H9 (cell line): ENCODE results near the gene CCDC93. TPM values are rescaled to one million over a fixed set of nuclear protein-coding genes. Genes with fewer than 3 reads are reported as not detected.

Source experiments
- DNase-seq: peaks from one replicate; pipeline ENCODE4 v3.0.0-alpha.2; 2017
- H2AFZ ChIP-seq: one replicate; pipeline ENCODE4 v1.6.1; 2013; ENCODE audit warnings: mild to moderate bottlenecking, low read length, control low read depth, moderate library complexity
- H2AK5ac ChIP-seq: 2 replicates; pipeline ENCODE4 v1.6.1; 2013; ENCODE audit warnings: low read length, control low read depth, mixed read lengths; ENCODE audit not compliant: insufficient read length
- H2BK120ac ChIP-seq: one replicate; pipeline ENCODE4 v1.6.1; 2013; ENCODE audit warnings: low read depth, mild to moderate bottlenecking, low read length, control low read depth, inconsistent platforms; ENCODE audit not compliant: poor library complexity, severe bottlenecking
- H2BK12ac ChIP-seq: 2 replicates; pipeline ENCODE4 v1.6.1; 2013; ENCODE audit warnings: low read length, control low read depth, mixed read lengths, low read depth; ENCODE audit not compliant: insufficient read length
- H2BK15ac ChIP-seq: 2 replicates; pipeline ENCODE4 v1.6.1; 2013; ENCODE audit warnings: low read depth, low read length, control low read depth
- H2BK20ac ChIP-seq: one replicate; pipeline ENCODE4 v1.6.1; 2013; ENCODE audit warnings: low read depth, mild to moderate bottlenecking, low read length, control low read depth, inconsistent platforms; ENCODE audit not compliant: poor library complexity, severe bottlenecking
- H2BK5ac ChIP-seq: 2 replicates; pipeline ENCODE4 v1.6.1; 2013; ENCODE audit warnings: low read length, control low read depth, mixed read lengths; ENCODE audit not compliant: insufficient read length
- H3K14ac ChIP-seq: 2 replicates; pipeline ENCODE4 v1.6.1; 2013; ENCODE audit warnings: low read length, control low read depth; ENCODE audit not compliant: insufficient read depth
- H3K18ac ChIP-seq: 2 replicates; pipeline ENCODE4 v1.6.1; 2013; ENCODE audit warnings: low read depth, mild to moderate bottlenecking, mixed read lengths, low read length, control low read depth; ENCODE audit not compliant: insufficient read length
- H3K23ac ChIP-seq: 2 replicates; pipeline ENCODE4 v1.6.1; 2013; ENCODE audit warnings: low read length, control low read depth, mixed read lengths, low read depth; ENCODE audit not compliant: insufficient read length
- H3K23me2 ChIP-seq: 2 replicates; pipeline ENCODE4 v1.6.1; 2013; ENCODE audit warnings: low read depth, mild to moderate bottlenecking, mixed read lengths, low read length, control low read depth; ENCODE audit not compliant: insufficient read length, poor library complexity, severe bottlenecking
- H3K27ac ChIP-seq: 2 replicates; pipeline ENCODE4 v1.5.1; 2013; ENCODE audit warnings: low read length, control low read depth, mixed read lengths, low read depth; ENCODE audit not compliant: insufficient read length
- H3K27me3 ChIP-seq: 2 replicates; pipeline ENCODE4 v1.6.1; 2013; ENCODE audit warnings: low read length, control low read depth, inconsistent platforms; ENCODE audit not compliant: insufficient read depth
- H3K4ac ChIP-seq: 2 replicates; pipeline ENCODE4 v1.6.1; 2013; ENCODE audit warnings: low read depth, mild to moderate bottlenecking, control low read depth, inconsistent platforms, low read length, moderate library complexity
- H3K4me1 ChIP-seq: 2 replicates; pipeline ENCODE4 v1.6.1; 2013; ENCODE audit warnings: low read length, control low read depth, inconsistent platforms; ENCODE audit not compliant: insufficient read depth
- H3K4me2 ChIP-seq: 2 replicates; pipeline ENCODE4 v1.6.1; 2013; ENCODE audit warnings: low read length, control low read depth, mixed read lengths; ENCODE audit not compliant: insufficient read length, insufficient read depth
- H3K56ac ChIP-seq: 2 replicates; pipeline ENCODE4 v1.6.1; 2013; ENCODE audit warnings: low read depth, mild to moderate bottlenecking, mixed read lengths, low read length, control low read depth; ENCODE audit not compliant: insufficient read length
- H3K79me1 ChIP-seq: 2 replicates; pipeline ENCODE4 v1.6.1; 2013; ENCODE audit warnings: low read depth, mild to moderate bottlenecking, moderate library complexity, low read length, control low read depth, inconsistent platforms; ENCODE audit not compliant: insufficient read depth, poor library complexity, severe bottlenecking
- H3K79me2 ChIP-seq: 2 replicates; pipeline ENCODE4 v1.6.1; 2013; ENCODE audit warnings: low read length, control low read depth, inconsistent platforms; ENCODE audit not compliant: insufficient read depth
- H3K9ac ChIP-seq: 2 replicates; pipeline ENCODE4 v1.6.1; 2013; ENCODE audit warnings: low read length, control low read depth, mixed read lengths; ENCODE audit not compliant: insufficient read length; ENCODE audit errors: extremely low read depth
- H3K9me3 ChIP-seq: one replicate; pipeline ENCODE4 v1.6.1; 2013; ENCODE audit warnings: low read depth, low read length, inconsistent platforms; ENCODE audit not compliant: control insufficient read depth
- H3T11ph ChIP-seq: one replicate; pipeline ENCODE4 v1.6.1; 2013; ENCODE audit warnings: mild to moderate bottlenecking, low read length, control low read depth, inconsistent platforms
- H4K20me1 ChIP-seq: one replicate; pipeline ENCODE4 v1.6.1; 2013; ENCODE audit not compliant: control insufficient read depth, insufficient read length, insufficient read depth
- H4K5ac ChIP-seq: 2 replicates; pipeline ENCODE4 v1.6.1; 2013; ENCODE audit warnings: low read depth, mild to moderate bottlenecking, mixed read lengths, low read length, control low read depth; ENCODE audit not compliant: insufficient read length
- H4K8ac ChIP-seq: replicated peaks from 2 replicates; pipeline ENCODE4 v1.6.1; 2013; ENCODE audit warnings: low read length, control low read depth, mixed read lengths, low read depth; ENCODE audit not compliant: insufficient read length
- H4K91ac ChIP-seq: 2 replicates; pipeline ENCODE4 v1.6.1; 2013; ENCODE audit warnings: low read depth, mild to moderate bottlenecking, moderate library complexity, mixed read lengths, low read length, control low read depth; ENCODE audit not compliant: insufficient read length
- H3K27ac Mint-ChIP-seq, 3 experiments: 2 replicates in 2 of 3; 3 replicates in 1 of 3; pipeline ENCODE4 v1.8.0; 2020 to 2021; ENCODE audit warnings: mixed read lengths in 3 of 3, mild to moderate bottlenecking in 1 of 3, moderate library complexity in 1 of 3
- H3K27me3 Mint-ChIP-seq: 2 replicates; pipeline ENCODE4 v1.8.0; 2021; ENCODE audit warnings: low read depth, mild to moderate bottlenecking, moderate library complexity, mixed read lengths
- H3K36me3 Mint-ChIP-seq, 3 experiments: 2 replicates in 2 of 3; 3 replicates in 1 of 3; pipeline ENCODE4 v1.8.0; 2020 to 2021; ENCODE audit warnings: low read depth in 3 of 3, mixed read lengths in 3 of 3; ENCODE audit not compliant: insufficient read depth in 1 of 3
- H3K4me1 Mint-ChIP-seq, 2 experiments: 2 replicates each; pipeline ENCODE4 v1.8.0; 2020; ENCODE audit warnings: mixed read lengths in 2 of 2
- H3K4me3 Mint-ChIP-seq, 2 experiments: 2 replicates in 1 of 2; 3 replicates in 1 of 2; pipeline ENCODE4 v1.8.0; 2020 to 2021; ENCODE audit warnings: mild to moderate bottlenecking in 2 of 2, mixed read lengths in 2 of 2, moderate library complexity in 1 of 2
- H3K9me3 Mint-ChIP-seq, 2 experiments: 2 replicates in 1 of 2; 3 replicates in 1 of 2; pipeline ENCODE4 v1.8.0; 2020; ENCODE audit warnings: mild to moderate bottlenecking in 2 of 2, mixed read lengths in 2 of 2, moderate library complexity in 1 of 2
- CTCF ChIP-seq: fragments of 200-600 bp; sonication (generic); conservative IDR thresholded peaks from 3 replicates; pipeline ENCODE4 v1.8.0; 2021; ENCODE audit warnings: antibody characterized with exemption, mild to moderate bottlenecking
- WGBS: extraction: QIAGEN DNeasy Blood & Tissue Kit; methylation state at CpG from one replicate; pipeline ENCODE4 v1.1.7; 2013; ENCODE audit warnings: missing lambda C conversion rate, low lambda C conversion rate, mixed read lengths; ENCODE audit not compliant: insufficient read length; ENCODE audit errors: extremely low coverage; 5-methylcytosine and 5-hydroxymethylcytosine counted together
- total RNA-seq: library from RNA; stranded (reverse); gene quantifications from 2 replicates; pipeline ENCODE4 v1.2.1, GENCODE V29; 2021

CCDC93 gene
- total RNA-seq, 1 experiment from 2014 or later: 16.4 TPM

- Histone ChIP-seq H3K4me1 (no peaks in the 10 kb centered on the region), H4K20me1 (no peaks in the 10 kb centered on the region), H2AFZ (no peak overlapping the region), H3K14ac (no peak overlapping the region), H3T11ph (no peak overlapping the region), H3K9ac (no peak overlapping the region), H2BK20ac (no peak overlapping the region), H4K91ac (no peak overlapping the region), H3K79me2 (no peaks in the 10 kb centered on the region), H3K4ac (no peak overlapping the region), H4K8ac (no peak overlapping the region), H3K18ac (no peak overlapping the region), H3K56ac (no peak overlapping the region), H2AK5ac (no peak overlapping the region), H2BK120ac (no peak overlapping the region), H4K5ac (no peak overlapping the region), H3K27ac (no peak overlapping the region), H3K23me2 (no peaks in the 10 kb centered on the region), H3K79me1 (no peaks in the 10 kb centered on the region), H3K4me2 (no peak overlapping the region), H3K23ac (no peak overlapping the region), H2BK12ac (no peak overlapping the region), H2BK15ac (no peak overlapping the region), H3K9me3 (no peaks in the 10 kb centered on the region), H2BK5ac (no peak overlapping the region), H3K27me3 (no peaks in the 10 kb centered on the region)
- Mint-ChIP-seq H3K9me3 (no peaks in the 10 kb centered on the region), H3K4me3 (no peak overlapping the region), H3K4me1 (no peaks in the 10 kb centered on the region), H3K27me3 (no peaks in the 10 kb centered on the region), H3K27ac (no peak overlapping the region), H3K36me3 (peaks cover 4 to 50% (median 35%) of the 10 kb centered on the region in 3 experiments; a peak in 6 of 7 replicates)
- no peak for TF ChIP-seq CTCF
- DNase-seq: no peak
- whole genome bisulfite sequencing: no CpG with 5 or more reads among the region's 3 CpGs
Measured at GRCh38 chr2:117997872-117998454, 15.9 kb downstream of the CCDC93 start.
